Gastroesophageal sphincter (tissue), 3 donors: ENCODE data around the gene AHSA1.
"Not testable (repeated sequence)": the region's sequence is repeated elsewhere in the genome, so short reads cannot be mapped to it uniquely, and the experiment has no call there.

ENCODE experiments used
- CTCF ChIP-seq, 4 experiments: fragments of 200-600 bp in 2 of 4; fragments of 450-650 bp in 2 of 4; sonication (generic) in 1 of 4; IDR thresholded peaks; one replicate each; pipeline ENCODE4 v1.5.1; 2017 to 2019; ENCODE audit warnings: antibody characterized with exemption in 4 of 4, mild to moderate bottlenecking in 2 of 4, moderate library complexity in 2 of 4
- POLR2A ChIP-seq, 2 donors: fragments of 450-650 bp; IDR thresholded peaks; one replicate each; pipeline ENCODE4 v1.6.1; 2017; ENCODE audit warnings: antibody characterized with exemption in 2 of 2, mild to moderate bottlenecking in 2 of 2, moderate library complexity in 1 of 2
- POLR2AphosphoS5 ChIP-seq: sonication (generic); formaldehyde crosslinking; IDR thresholded peaks from one replicate; pipeline ENCODE4 v1.6.1; 2017; ENCODE audit warnings: antibody characterized with exemption

- not testable (repeated sequence) for TF ChIP-seq POLR2AphosphoS5; CTCF (IDR thresholded peaks at IDR 0.05); POLR2A (IDR thresholded peaks at IDR 0.05)
Measured at GRCh38 chr14:77416098-77416497, 41.8 kb upstream of the AHSA1 start.
